Pancreas (tissue), 10 donors: ENCODE results near the gene PWWP2A. TPM values are rescaled to one million over a fixed set of nuclear protein-coding genes. Genes with fewer than 3 reads are reported as not detected.

Source experiments
- ATAC-seq, 4 donors: fragments of 200-7000 bp; cut with Tn5 transposase; one replicate each; pipeline versions ENCODE4 v1.8.0 to v1.9.1; 2020; ENCODE audit warnings: mild to moderate bottlenecking in 4 of 4, moderate library complexity in 4 of 4
- DNase-seq, 6 donors: peaks; one replicate each; pipeline ENCODE4 v3.0.0-alpha.2; 2020
- FAIRE-seq: peaks from 2 replicates; lab custom pipeline; 2012; peaks lifted over from hg19 to GRCh38; lab: Jason Lieb, UNC
- H3K27ac ChIP-seq, 4 donors: fragments of 200-600 bp; sonication (generic); 1 replicate in 3 of 4; 2 replicates in 1 of 4; pipeline versions ENCODE4 v1.5.0 to v1.8.0; 2020
- H3K27me3 ChIP-seq, 4 donors: fragments of 200-600 bp; one replicate each; pipeline ENCODE4 v1.8.0; 2021
- H3K36me3 ChIP-seq, 3 donors: fragments of 200-600 bp; sonication (generic) in 1 of 3; one replicate each; pipeline versions ENCODE4 v1.5.0 to v1.8.0; 2020 to 2021
- H3K4me1 ChIP-seq, 3 donors: fragments of 200-600 bp; one replicate each; pipeline ENCODE4 v1.8.0; 2021
- H3K4me3 ChIP-seq, 4 donors: fragments of 200-600 bp; sonication (generic) in 2 of 4; one replicate each; pipeline versions ENCODE4 v1.5.0 to v1.8.0; 2020 to 2021
- H3K9me3 ChIP-seq, 4 donors: fragments of 200-600 bp; one replicate each; pipeline ENCODE4 v1.8.0; 2021
- CTCF ChIP-seq, 4 donors: fragments of 200-600 bp; sonication (generic) in 3 of 4; IDR thresholded peaks; one replicate each; pipeline versions ENCODE4 v1.5.0 to v1.8.0; 2021; ENCODE audit warnings: antibody characterized with exemption in 4 of 4
- WGBS, 2 donors: extraction: QIAGEN DNeasy Blood & Tissue Kit; methylation state at CpG; one replicate each; pipeline ENCODE4 v1.1.7; 2013; 5-methylcytosine and 5-hydroxymethylcytosine counted together
- intact Hi-C, 3 donors: fragments of 100-400 bp; cut with DNase I; formaldehyde crosslinking; loops; one replicate each; pipeline versions ENCODE4 v1.11.1 to v1.14.2; 2022
- polyA plus RNA-seq, 2 donors: library from polyadenylated mRNA; stranded (reverse); fragments of 200-250 nt; gene quantifications; one replicate each; pipeline ENCODE4 v1.2.3, GENCODE V29; 2013
- total RNA-seq, 6 donors: library from RNA; stranded (reverse); fragmentation: NEBNext Ultra II Directional in 4 of 6; extraction: Animal tissue kit (Norgen Biotek cat#: 25700) in 4 of 6; gene quantifications; one replicate each; pipeline versions ENCODE4 v1.2.1 to v1.2.4, GENCODE V29; 2021 to 2023
- donor health status: healthy with polysubstance abuse.
- donor health status: DM: no; HTN: no; CAD: no; lungs with moderate emphysema.
- donor health status: DM: no; HTN: no; CAD: no.
- donor health status: control.
- donor health status: control.
- donor health status: Bipolar disorder and iron deficiency.
- donor health status: DM: yes; HTN: yes; CAD: no.
- donor health status: DM: no; HTN: no; CAD: no.
- donor health status: DM: no; HTN: no; CAD: no.
- donor health status: DM: yes; HTN: yes; CAD: no.

PWWP2A gene
- total and polyA plus RNA-seq, 8 donors = 7.9 to 14.5 (median 10.2) TPM

- Histone ChIP-seq H3K4me3 (no peak overlapping the region), H3K36me3 (no peaks in the 10 kb centered on the region), H3K4me1 (no peaks in the 10 kb centered on the region), H3K27ac (no peak overlapping the region), H3K27me3 (no peaks in the 10 kb centered on the region), H3K9me3 (no peaks in the 10 kb centered on the region)
- FAIRE-seq (no peak), DNase-seq (no peak), ATAC-seq (no peak)
- WGBS, 2 donors = 86 to 92% methylated on average over 6 of the region's 6 CpGs
- intact Hi-C loops = no loop called here
- TF ChIP-seq CTCF (IDR thresholded peaks at IDR 0.05) = no peak
Measured at GRCh38 chr5:160129841-160130240, 10.6 kb upstream of the PWWP2A start.

GRCh38 chr5:160128632-160129031 lies 9.4 kb upstream of the PWWP2A start:
- FAIRE-seq = no peak
- WGBS, 2 donors = 91 to 99% methylated on average over 7 of the region's 7 CpGs
- intact Hi-C loops = no loop called here

GRCh38 chr5:160119905-160120266 lies 636 bp upstream of the PWWP2A start:
- Histone ChIP-seq H3K27ac (peak overlapping the region in 2 of 4 donors; percentile 30 to 32), H3K4me1 (peaks cover 0 to 8% (median 8%) of the 10 kb centered on the region in 3 donors), H3K27me3 (no peaks in the 10 kb centered on the region), H3K4me3 (peak overlapping the region in 1 of 4 donors; percentile 15), H3K9me3 (no peaks in the 10 kb centered on the region), H3K36me3 (peaks cover 0 to 10% (median 0%) of the 10 kb centered on the region in 3 donors)
- ATAC-seq (no peak), FAIRE-seq (no peak), DNase-seq (no peak)
- peak in 1 of 4 donors; percentile 11 for TF ChIP-seq CTCF (IDR thresholded peaks at IDR 0.05)
- 5 to 11% methylated on average over 12 of the region's 12 CpGs for WGBS, 2 donors
- intact Hi-C loops = no loop called here

More at GRCh38 chr5:160128632-160129031, 9.4 kb upstream of the PWWP2A start:
- no peak for ATAC-seq
- Histone ChIP-seq H3K4me1 (no peaks in the 10 kb centered on the region), H3K4me3 (no peak overlapping the region), H3K36me3 (no peaks in the 10 kb centered on the region), H3K27ac (no peak overlapping the region), H3K27me3 (no peaks in the 10 kb centered on the region), H3K9me3 (no peaks in the 10 kb centered on the region)
- no peak for TF ChIP-seq CTCF (IDR thresholded peaks at IDR 0.05)
- DNase-seq = no peak

- intact Hi-C loops = no loop called here
- H3K27me3 ChIP-seq = no peaks in the 10 kb centered on the region
- peak; percentile 36 to 83 (median 56) for DNase-seq
- peak overlapping the region; percentile 57 to 99 (median 92) for H3K4me3 ChIP-seq
- 1% methylated on average over 71 to 79 of the region's 79 CpGs for WGBS, 2 donors
- no peak for TF ChIP-seq CTCF (IDR thresholded peaks at IDR 0.05)
- peaks cover 0 to 8% (median 8%) of the 10 kb centered on the region in 3 donors for H3K4me1 ChIP-seq
- ATAC-seq = peak; percentile 33 to 49 (median 44)
- H3K27ac ChIP-seq = peak overlapping the region; percentile 94 to 98 (median 96)
- FAIRE-seq = no peak
- H3K9me3 ChIP-seq = no peaks in the 10 kb centered on the region
- H3K36me3 ChIP-seq = peaks cover 0 to 10% (median 0%) of the 10 kb centered on the region in 3 donors
Measured at GRCh38 chr5:160118349-160119141, 705 bp downstream of the PWWP2A start.

GRCh38 chr5:160116991-160117390 lies 2.3 kb downstream of the PWWP2A start:
- peaks cover 0 to 10% (median 9%) of the 10 kb centered on the region in 3 donors for H3K36me3 ChIP-seq

More at GRCh38 chr5:160116991-160117390, 2.3 kb downstream of the PWWP2A start:
- Histone ChIP-seq H3K27ac (no peak overlapping the region), H3K4me1 (peaks cover 0 to 8% (median 8%) of the 10 kb centered on the region in 3 donors), H3K27me3 (no peaks in the 10 kb centered on the region), H3K9me3 (no peaks in the 10 kb centered on the region), H3K4me3 (no peak overlapping the region)
- FAIRE-seq = no peak
- no peak for TF ChIP-seq CTCF (IDR thresholded peaks at IDR 0.05)
- no peak for ATAC-seq
- no peak for DNase-seq
- intact Hi-C loops = no loop called here
- 96 to 100% methylated on average over 7 of the region's 7 CpGs for WGBS, 2 donors
